ENCODE data around the gene N4BP2.
A peak's percentile ranks its signal among the peaks of the same experiment; 100 is the strongest.

Gene N4BP2

DNA sequence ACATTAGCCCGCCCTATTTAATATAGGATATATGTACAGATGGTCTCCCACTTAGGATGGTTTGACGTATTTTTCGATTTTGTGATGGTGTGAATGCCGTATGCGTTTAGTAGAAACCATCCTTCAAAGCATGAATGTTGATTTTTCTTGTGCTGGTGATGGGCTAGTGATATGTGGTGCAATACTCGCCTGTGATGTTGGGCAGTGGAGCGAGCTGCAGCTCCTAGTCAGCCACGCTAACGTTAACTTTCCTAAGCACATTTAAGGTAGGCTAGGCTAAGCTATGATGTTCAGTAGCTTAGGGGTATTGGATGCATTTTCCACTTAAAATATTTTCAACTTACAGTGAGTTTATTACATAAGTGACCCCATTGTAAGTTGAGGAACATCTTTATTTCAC lies 103.6 kb downstream of the N4BP2 start:
- DNase-seq, result no peak

DNA sequence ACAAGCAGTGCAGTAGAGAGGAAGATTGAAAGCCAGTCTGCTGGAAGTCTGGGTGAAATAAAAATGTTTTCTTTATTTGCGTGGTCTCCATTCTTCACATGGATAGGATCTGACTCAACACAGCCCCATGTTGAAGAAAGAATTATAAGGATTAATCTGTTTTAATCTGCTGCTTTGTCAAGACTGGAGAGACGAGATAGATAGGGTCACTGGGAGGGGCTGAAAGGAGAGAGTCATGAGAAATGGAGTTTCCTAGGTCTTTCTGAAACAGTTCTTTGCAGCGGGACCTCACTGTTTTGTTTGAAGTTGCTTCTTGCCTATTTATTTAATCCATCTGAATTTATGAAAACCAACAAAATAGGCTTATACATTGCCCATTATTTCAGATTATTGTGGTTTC lies 107.8 kb downstream of the N4BP2 start:
- DNase-seq, result no peak

GRCh38 chr4:40165916-40166315 lies 109.3 kb downstream of the N4BP2 start:
- DNase-seq, result no peak

- no peak for DNase-seq
Observed at GRCh38 chr4:40168070-40168469, 111.4 kb downstream of the N4BP2 start.

GRCh38 chr4:40170588-40170987 lies 113.9 kb downstream of the N4BP2 start:
- DNase-seq, result no peak

- DNase-seq, result no peak
Observed at GRCh38 chr4:40173470-40173875, 116.8 kb downstream of the N4BP2 start.

DNA sequence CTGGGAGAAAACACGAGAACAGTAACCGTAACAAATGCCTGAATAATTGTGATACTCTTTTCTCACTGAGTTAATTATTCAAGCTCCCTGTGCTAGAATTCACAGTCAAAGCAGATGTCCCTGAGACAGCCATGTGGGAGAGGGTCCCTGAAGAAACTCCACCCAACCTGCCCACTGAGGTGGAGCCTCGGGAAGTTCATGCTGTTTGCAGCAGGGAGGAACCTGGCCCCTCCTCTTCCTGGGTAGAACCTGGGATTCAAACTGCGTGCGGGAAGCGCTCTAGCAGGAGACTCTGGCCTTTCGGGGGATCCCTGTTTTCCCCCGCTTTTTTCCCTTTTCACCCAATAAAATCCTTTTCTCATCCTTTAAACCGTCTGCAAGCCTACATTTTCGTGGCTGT lies 120.0 kb downstream of the N4BP2 start:
- no peak for DNase-seq

GRCh38 chr4:40177591-40177990 lies 120.9 kb downstream of the N4BP2 start:
- DNase-seq, result no peak

DNA sequence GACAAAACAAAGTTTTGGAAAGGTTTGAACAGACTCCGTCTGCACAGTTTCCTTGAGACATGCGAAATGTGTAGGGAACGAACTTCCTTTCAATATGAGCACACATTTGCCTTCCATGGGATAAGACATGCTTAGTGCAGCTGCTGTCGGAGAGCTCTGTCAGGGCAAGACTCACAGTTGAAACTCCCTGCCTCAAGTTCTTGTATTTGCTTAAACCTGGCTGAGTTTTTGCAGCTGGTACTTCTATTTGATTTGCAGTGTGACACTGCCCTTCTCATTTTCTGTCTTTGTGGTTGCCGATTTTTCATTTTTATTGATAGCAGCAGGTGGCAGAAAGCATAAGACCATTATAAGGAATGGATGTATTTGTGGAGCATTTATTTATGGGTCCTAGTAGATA lies 122.0 kb downstream of the N4BP2 start:
- no peak for DNase-seq

DNA sequence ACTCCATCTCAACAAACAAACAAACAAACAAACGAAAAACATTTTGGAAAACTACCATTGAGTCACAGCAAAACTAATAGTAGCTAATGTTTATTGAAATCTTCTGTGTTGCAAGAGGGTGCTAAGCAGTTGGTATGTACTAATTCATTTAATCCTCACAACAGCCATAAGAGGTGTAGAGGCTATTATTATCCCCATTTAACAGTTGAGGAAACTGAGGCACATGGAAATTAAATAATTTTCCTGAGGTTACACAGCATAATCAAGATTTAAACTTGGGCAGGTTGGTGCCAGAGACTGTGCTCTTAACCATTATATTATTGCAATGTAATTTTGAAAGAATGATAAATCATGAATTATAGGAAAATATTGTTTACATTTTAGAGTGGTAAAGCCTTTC lies 122.7 kb downstream of the N4BP2 start:
- DNase-seq, result no peak

GRCh38 chr4:40180356-40180755 lies 123.7 kb downstream of the N4BP2 start:
- peak; percentile 20 for DNase-seq

DNA sequence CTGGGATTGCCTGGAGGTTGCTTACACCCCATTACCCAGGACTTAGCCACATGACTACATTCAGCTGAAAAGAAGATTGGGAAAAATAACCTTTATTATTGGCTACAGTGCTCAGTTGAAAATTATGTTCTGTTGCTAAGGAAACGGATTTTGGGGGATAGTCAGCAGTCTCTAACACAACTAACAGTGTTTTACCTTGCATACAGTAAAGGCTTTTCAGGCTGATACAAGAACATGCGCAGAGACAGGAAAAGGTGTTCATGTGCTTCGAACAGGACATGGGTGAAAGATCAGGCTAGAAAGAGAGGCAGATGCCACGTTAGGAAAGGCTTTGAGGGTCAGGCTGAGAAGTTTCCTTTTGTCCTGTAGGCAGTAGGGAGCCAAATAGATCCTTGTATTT lies 125.4 kb downstream of the N4BP2 start:
- no peak for DNase-seq

DNA sequence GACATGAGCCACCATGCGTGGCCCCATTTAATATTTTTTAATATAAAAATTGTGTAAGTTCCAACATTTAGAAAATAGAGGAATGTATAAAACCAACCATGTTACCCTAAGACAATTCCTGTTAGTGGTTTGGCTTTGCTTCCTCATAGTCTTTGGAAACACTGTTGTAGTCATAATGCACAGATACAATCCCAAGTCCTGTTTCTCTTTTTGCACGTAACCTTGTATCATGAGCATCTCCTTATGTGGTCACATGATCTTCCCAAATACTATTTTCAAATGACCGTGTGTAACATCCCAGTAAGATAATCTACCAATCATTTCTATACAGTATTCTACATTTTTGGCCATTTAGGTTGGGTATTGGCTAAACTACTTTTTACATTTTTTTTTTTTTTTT lies 126.3 kb downstream of the N4BP2 start:
- no peak for DNase-seq

DNA sequence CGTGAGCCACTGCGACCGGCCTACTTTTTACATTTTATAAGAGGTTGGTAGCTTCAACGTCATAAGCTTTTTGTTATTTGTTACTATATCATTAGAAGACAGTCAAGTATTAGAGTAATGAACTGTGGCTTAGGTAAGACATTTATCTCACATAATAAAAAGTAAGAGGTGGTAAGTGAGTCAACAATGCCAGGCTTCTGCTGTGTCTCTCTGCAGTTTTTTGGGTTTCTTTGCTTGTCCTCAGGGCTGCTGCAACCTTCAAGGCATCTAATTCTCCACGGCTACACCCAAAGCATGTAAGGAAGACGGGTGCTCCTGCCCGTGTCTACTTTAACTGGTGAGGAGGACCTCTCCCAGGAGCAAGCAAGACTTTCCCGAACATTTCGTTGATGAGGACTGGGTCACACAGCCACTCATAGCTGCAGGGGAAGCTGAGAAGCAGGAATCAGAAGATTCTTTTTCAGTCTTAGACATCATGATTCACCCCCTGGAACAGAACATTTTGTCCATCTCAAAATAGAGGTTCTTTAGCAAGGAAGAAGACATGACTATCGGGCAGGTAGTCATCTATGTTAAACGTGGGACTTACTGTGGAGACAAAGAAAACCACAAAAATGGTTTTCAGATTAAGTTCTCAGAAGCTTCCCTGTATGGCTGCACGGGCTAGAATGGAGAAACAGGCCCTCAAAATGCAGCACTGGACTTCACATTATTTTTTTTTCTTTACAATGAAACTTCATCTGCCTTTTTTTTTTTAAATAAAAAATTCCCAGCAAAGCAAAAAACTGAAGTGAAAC lies 127.2 kb downstream of the N4BP2 start:
- no peak for DNase-seq

- DNase-seq, result no peak
Observed at GRCh38 chr4:40185830-40186664, 129.4 kb downstream of the N4BP2 start.

GRCh38 chr4:40186665-40187014 lies 130.0 kb downstream of the N4BP2 start:
- no peak for DNase-seq

- no peak for DNase-seq
Observed at GRCh38 chr4:40187386-40187906, 130.8 kb downstream of the N4BP2 start.

DNA sequence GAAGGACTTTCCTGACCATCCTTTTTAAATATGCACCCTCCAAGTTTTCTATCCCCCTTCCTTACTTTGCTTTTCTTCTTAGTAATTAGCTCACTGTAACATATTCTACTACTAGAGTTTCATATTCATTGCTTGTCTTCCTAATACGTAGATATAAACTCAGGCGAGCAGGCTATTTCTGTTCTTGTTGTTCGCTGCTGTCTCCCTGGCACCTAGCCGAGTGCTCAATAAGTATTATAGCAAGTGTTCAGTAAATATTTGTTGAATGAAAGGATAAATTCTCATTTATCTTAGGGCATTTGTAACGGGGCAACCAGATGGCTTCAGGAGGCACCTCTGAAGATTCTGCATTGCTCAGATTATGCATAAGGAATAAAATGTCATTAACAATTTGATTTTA lies 133.4 kb downstream of the N4BP2 start:
- DNase-seq, result no peak

- DNase-seq, result no peak
Observed at GRCh38 chr4:40190465-40190864, 133.8 kb downstream of the N4BP2 start.

DNA sequence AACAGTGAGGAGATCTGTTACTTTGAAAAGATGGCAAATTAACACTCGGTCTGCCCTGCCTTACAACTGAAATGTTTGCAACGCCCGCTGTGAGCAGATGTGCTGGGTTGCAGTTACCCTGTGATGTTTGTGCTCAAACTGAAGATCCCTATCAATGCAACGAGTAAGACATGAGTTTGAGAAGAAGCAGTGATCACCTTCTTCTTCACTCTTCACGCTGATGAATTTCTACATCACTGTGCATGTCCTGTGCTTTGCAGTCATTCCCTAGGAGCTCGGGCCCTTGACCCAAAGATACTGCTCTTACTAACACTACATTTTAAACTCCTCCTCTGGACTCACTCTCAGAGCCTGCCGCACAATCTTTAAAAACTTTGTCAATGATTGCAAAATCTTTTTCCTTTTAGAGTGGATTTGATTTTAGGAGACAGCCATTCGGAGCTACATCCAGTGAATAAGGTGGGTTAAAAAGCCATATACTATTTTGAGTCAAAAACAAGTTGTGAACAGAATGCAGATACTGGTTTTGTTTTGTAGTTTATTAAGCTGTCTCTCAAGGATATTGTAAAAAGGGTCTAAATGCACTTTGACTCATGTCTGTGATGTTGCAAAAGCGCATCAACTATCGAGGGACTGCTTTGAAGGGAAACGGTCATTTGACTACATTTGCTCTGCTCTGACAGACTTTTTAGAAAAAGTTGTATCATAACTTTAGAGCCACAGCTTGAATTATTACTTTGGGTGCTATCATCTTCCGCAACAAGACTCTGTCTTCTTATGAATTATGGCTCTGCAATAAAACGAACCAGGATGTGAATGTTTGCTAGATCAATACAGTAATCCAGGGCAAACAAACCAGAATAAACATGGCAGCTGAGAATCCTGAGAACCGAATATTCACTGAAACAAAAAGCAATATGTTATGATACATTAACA lies 134.5 kb downstream of the N4BP2 start:
- DNase-seq, result no peak

DNA sequence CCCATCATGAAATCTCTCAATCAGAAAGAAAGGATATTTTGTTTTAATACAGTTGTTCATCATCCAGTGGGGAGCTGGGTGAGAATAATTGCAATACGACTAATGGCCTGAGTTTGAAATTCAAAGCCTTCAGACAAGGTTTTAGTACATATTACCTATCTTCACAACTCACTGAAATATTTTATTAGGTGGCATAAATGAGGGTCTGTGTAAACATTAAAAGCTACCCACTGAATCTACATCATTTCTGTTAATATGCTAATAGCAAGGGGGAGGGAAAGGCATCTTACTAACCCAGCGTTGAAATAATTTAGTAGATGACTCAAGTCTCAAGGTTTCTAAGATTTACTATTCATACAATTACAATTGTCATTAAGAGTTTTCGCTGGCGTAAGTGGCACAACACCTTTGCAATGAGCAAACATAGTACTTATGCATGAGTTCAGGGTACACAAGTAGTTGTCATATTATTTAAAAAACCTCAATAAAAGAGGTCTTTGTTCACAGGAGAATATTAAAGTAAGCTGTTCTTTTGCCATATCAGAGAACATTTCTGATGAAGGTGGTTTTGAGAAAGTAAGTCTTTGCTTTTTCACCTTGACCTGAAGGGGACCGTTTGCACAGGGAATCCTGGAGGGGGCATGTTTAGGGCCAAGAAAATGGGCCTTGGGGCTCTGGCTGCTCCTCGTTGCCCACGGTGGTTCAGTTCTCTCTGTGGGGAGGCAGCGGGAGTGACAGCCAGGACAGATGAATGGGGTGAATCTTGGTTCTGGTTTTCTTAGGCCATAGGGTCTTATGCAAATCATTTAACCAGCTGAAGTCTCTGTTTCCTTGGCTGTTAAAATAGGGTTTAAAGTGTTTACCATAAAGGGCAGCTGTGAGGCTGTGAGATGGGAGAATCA lies 135.7 kb downstream of the N4BP2 start:
- no peak for DNase-seq

- no peak for DNase-seq
Observed at GRCh38 chr4:40193016-40193571, 136.4 kb downstream of the N4BP2 start.
